ENCODE results near the gene CFLAR.

Gene CFLAR

DNA sequence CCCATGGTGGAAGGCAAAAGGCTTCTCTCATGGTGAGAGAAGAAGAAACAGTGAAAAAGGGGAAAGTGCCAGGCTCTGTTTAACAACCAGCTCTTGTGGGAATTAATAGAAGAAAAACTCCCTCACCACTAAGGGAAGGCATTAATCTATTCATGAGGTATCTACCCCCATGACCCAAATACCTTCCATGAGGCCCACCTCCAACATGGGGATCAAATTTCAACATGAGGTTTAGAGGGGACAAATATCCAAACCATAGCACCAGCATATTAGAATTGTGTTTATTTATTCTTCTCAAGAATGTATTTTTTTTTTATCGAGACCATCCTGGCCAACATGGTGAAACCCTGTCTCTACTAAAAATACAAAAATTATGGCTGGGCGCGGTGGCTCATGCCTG is 4.9 kb upstream of the CFLAR start:
- TF ChIP-seq CTCF (IDR thresholded peaks at IDR 0.05): no peak

GRCh38 chr2:201114350-201114749 is 1.6 kb upstream of the CFLAR start:
- TF ChIP-seq CTCF (IDR thresholded peaks at IDR 0.05): no peak

GRCh38 chr2:201114846-201115245 is 1.1 kb upstream of the CFLAR start:
- TF ChIP-seq CTCF (IDR thresholded peaks at IDR 0.05): no peak

DNA sequence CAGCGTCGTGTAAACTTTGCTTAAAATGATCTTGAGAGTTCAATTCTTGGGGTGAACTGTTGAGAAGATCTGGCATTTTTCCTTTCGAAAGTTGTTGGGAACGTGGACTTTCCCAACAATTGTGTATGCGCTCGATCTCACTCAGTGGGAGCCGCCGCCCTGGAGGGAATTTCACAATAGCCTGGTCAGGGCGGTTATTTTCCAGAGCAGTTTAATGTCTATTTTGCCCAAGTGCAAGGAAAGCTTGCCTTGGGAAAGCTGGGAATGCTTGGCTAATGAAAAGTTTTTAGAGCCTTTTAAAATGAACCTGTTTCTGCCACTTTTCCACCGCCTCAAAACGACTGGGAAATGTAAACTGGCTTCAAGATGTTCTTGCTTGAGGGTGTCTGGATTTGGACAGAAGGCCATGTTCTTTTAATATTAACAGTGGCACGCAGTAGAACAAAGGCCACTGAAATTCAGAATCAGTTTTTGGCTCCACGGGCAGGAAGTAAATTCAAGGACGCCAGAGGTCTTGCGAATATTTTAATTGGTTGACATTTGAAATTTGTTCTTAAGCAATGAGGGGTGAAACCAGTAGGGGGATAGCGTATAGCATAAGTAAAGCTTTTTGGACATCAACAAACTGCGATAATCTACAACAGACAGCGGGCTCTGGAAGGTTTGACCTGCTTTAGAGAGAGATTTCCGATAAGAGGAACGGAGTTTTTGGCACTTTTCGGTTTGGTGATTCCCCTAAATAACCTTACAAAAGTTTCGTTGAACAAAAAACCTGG is 1.2 kb downstream of the CFLAR start:
- TF ChIP-seq CTCF (IDR thresholded peaks at IDR 0.05): no peak

GRCh38 chr2:201118121-201118960 is 2.4 kb downstream of the CFLAR start:
- peak; percentile 34; the same call in 1 of the 2 replicates for TF ChIP-seq CTCF (IDR thresholded peaks at IDR 0.05)

- TF ChIP-seq CTCF (IDR thresholded peaks at IDR 0.05): no peak
These were observed 3.2 kb downstream of the CFLAR start for GRCh38 chr2:201118961-201119854.

DNA sequence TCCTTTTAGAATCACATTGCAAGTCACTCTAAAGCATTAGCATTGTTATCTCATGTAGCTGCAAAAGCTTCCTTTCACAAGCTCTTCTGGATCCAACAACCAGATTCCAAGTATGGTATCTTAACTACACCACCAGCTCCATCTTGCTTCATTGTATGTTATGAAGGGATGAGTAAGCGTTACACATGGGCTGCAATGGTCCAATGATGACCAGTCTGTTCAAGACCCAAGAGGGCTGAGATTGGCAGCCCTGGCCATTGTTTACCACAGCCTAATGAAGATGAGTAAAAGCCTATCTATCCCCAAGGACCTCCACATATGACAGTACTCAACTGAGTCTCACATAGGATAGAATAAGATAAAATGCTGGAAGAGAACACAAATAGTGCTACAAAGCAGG is 6.3 kb downstream of the CFLAR start:
- TF ChIP-seq CTCF (IDR thresholded peaks at IDR 0.05): no peak

Measured in LNCAP (cell line).